ENCODE results near the gene PLPP7.
A peak's percentile ranks its signal among the peaks of the same experiment; 100 is the strongest.
"Not testable (repeated sequence)": the region's sequence is repeated elsewhere in the genome, so short reads cannot be mapped to it uniquely, and the experiment has no call there.

Gene PLPP7

GRCh38 chr9:131307974-131308373 is 18.5 kb downstream of the PLPP7 start:
- no peak for DNase-seq

- no peak for DNase-seq
Observed at GRCh38 chr9:131308452-131308851, 18.9 kb downstream of the PLPP7 start.

GRCh38 chr9:131308906-131309529 is 19.5 kb downstream of the PLPP7 start:
- DNase-seq: no peak

- DNase-seq: no peak
Observed at GRCh38 chr9:131309530-131310276, 20.2 kb downstream of the PLPP7 start.

- DNase-seq: no peak
Observed at GRCh38 chr9:131310833-131311554, 21.5 kb downstream of the PLPP7 start.

- DNase-seq: no peak
Observed at GRCh38 chr9:131312246-131312645, 22.7 kb downstream of the PLPP7 start.

GRCh38 chr9:131312822-131313770 is 23.6 kb downstream of the PLPP7 start:
- peak; percentile 15 for DNase-seq

- peak; percentile 83 for DNase-seq
Observed at GRCh38 chr9:131318231-131319085, 28.9 kb downstream of the PLPP7 start.

GRCh38 chr9:131319486-131319885 is 30.0 kb downstream of the PLPP7 start:
- no peak for DNase-seq

GRCh38 chr9:131320031-131320685 is 30.6 kb downstream of the PLPP7 start:
- DNase-seq: no peak

- no peak for DNase-seq
Observed at GRCh38 chr9:131323629-131324028, 34.1 kb downstream of the PLPP7 start.

GRCh38 chr9:131324736-131325679 is 35.5 kb downstream of the PLPP7 start:
- DNase-seq: no peak

- DNase-seq: no peak
Observed at GRCh38 chr9:131329241-131329641, 39.7 kb downstream of the PLPP7 start.

- DNase-seq: no peak
Observed at GRCh38 chr9:131330814-131331600, 41.5 kb downstream of the PLPP7 start.

GRCh38 chr9:131331996-131332395 is 42.5 kb downstream of the PLPP7 start:
- not testable (repeated sequence) for DNase-seq

GRCh38 chr9:131333771-131334628 is 44.5 kb downstream of the PLPP7 start:
- no peak for DNase-seq

- peak; percentile 30 for DNase-seq
Observed at GRCh38 chr9:131334629-131335367, 45.3 kb downstream of the PLPP7 start.

All from NCI-H1694 treated with DMSO at 0.1 percent for 48 hours (cell line).